ENCODE measurements around the gene SNX17.
"Not testable (repeated sequence)": the region's sequence is repeated elsewhere in the genome, so short reads cannot be mapped to it uniquely, and the experiment has no call there.

SNX17 gene

GRCh38 chr2:27335311-27335710, 35.1 kb upstream of the SNX17 start:
- TF ChIP-seq CTCF (conservative IDR thresholded peaks at IDR 0.05) (no peak), ZFX (IDR thresholded peaks at IDR 0.05) (no peak)
- H3K27ac ChIP-seq = no peak overlapping the region

- no peak for TF ChIP-seq ZFX (IDR thresholded peaks at IDR 0.05)
- no peak for TF ChIP-seq CTCF (conservative IDR thresholded peaks at IDR 0.05)
- no peak overlapping the region for H3K27ac ChIP-seq
Measured at GRCh38 chr2:27336173-27336572, 34.2 kb upstream of the SNX17 start.

- TF ChIP-seq CTCF (conservative IDR thresholded peaks at IDR 0.05) (no peak), ZFX (IDR thresholded peaks at IDR 0.05) (no peak)
- no peak overlapping the region for H3K27ac ChIP-seq
Measured at GRCh38 chr2:27347641-27348040, 22.8 kb upstream of the SNX17 start.

GRCh38 chr2:27350106-27350693, 20.2 kb upstream of the SNX17 start:
- H3K27ac ChIP-seq = no peak overlapping the region

GRCh38 chr2:27351802-27352598, 18.4 kb upstream of the SNX17 start:
- no peak overlapping the region for H3K27ac ChIP-seq
- TF ChIP-seq CTCF (conservative IDR thresholded peaks at IDR 0.05) (no peak), ZFX (IDR thresholded peaks at IDR 0.05) (no peak)

More at GRCh38 chr2:27350106-27350693, 20.2 kb upstream of the SNX17 start:
- TF ChIP-seq ZFX (IDR thresholded peaks at IDR 0.05) = no peak
- TF ChIP-seq CTCF (conservative IDR thresholded peaks at IDR 0.05) = no peak

- H3K27ac ChIP-seq = not testable (repeated sequence)
Measured at GRCh38 chr2:27353386-27353761, 17.0 kb upstream of the SNX17 start.

- H3K27ac ChIP-seq = no peak overlapping the region
- TF ChIP-seq CTCF (conservative IDR thresholded peaks at IDR 0.05) (no peak), ZFX (IDR thresholded peaks at IDR 0.05) (no peak)
Measured at GRCh38 chr2:27353762-27354596, 16.4 kb upstream of the SNX17 start.

All from C4-2B (cell line).